Measurements from ENCODE around the gene CCDC70.

DNA sequence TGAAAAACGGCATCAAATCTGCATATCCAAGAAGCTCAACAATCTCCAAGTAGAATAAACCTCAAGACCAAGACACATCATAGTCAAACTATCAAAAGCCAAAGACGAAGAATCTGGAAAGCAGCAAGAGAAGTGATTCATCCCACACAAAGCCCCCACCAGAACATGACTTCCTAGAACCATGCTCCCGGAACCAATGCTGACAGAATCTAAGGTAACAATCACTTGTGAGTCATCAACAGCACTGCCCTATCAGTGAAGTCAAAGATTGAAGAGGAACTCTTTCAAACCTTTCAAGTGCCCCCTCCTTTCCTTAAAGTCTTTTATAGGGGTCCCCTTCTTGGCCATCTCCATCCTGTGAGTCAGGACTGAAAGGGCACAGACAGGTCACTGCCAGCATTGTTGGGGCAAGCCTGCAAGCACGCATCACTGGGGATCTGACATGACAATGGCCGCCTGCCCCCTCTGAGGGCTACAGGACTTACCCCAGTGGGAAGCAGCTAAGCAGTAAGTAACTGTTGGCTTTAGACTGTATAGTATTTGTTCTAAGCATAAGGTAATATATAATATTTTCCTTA, at the start of gene CCDC70:
- TF ChIP-seq, protein P1, sequence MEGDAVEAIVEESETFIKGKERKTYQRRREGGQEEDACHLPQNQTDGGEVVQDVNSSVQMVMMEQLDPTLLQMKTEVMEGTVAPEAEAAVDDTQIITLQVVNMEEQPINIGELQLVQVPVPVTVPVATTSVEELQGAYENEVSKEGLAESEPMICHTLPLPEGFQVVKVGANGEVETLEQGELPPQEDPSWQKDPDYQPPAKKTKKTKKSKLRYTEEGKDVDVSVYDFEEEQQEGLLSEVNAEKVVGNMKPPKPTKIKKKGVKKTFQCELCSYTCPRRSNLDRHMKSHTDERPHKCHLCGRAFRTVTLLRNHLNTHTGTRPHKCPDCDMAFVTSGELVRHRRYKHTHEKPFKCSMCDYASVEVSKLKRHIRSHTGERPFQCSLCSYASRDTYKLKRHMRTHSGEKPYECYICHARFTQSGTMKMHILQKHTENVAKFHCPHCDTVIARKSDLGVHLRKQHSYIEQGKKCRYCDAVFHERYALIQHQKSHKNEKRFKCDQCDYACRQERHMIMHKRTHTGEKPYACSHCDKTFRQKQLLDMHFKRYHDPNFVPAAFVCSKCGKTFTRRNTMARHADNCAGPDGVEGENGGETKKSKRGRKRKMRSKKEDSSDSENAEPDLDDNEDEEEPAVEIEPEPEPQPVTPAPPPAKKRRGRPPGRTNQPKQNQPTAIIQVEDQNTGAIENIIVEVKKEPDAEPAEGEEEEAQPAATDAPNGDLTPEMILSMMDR (IDR thresholded peaks at IDR 0.05), result no peak
- TF ChIP-seq POLR2A (IDR thresholded peaks at IDR 0.05), result no peak
